Left lung (tissue), 10 donors: ENCODE results near the gene PRKG1. TPM values are rescaled to one million over a fixed set of nuclear protein-coding genes. Genes with fewer than 3 reads are reported as not detected.

Source experiments
- ATAC-seq: fragments of 200-7000 bp; cut with Tn5 transposase; one replicate; pipeline ENCODE4 v1.9.1; 2020; ENCODE audit warnings: moderate library complexity
- DNase-seq, 4 donors: peaks; one replicate each; pipeline ENCODE4 v3.0.0-alpha.2; 2013 to 2020
- H3K27ac ChIP-seq, 2 donors: fragments of 200-600 bp; sonication (generic) in 1 of 2; one replicate each; pipeline versions ENCODE4 v1.5.0 to v1.8.0; 2020 to 2021
- H3K27me3 ChIP-seq, 2 donors: fragments of 200-600 bp; sonication (generic) in 1 of 2; one replicate each; pipeline versions ENCODE4 v1.5.0 to v1.8.0; 2020 to 2021
- H3K36me3 ChIP-seq, 2 donors: fragments of 200-600 bp; sonication (generic) in 1 of 2; one replicate each; pipeline versions ENCODE4 v1.5.0 to v1.8.0; 2020 to 2021
- H3K4me1 ChIP-seq, 2 donors: fragments of 200-600 bp; one replicate each; pipeline ENCODE4 v1.8.0; 2021
- H3K4me3 ChIP-seq, 2 donors: fragments of 200-600 bp; sonication (generic) in 1 of 2; one replicate each; pipeline versions ENCODE4 v1.5.0 to v1.8.0; 2020 to 2021; ENCODE audit warnings: mild to moderate bottlenecking in 1 of 2
- H3K9me3 ChIP-seq, 2 donors: fragments of 200-600 bp; sonication (generic) in 1 of 2; one replicate each; pipeline versions ENCODE4 v1.5.0 to v1.8.0; 2020 to 2021
- CTCF ChIP-seq, 2 donors: fragments of 200-600 bp; sonication (generic) in 1 of 2; IDR thresholded peaks; one replicate each; pipeline versions ENCODE4 v1.5.0 to v1.8.0; 2021; ENCODE audit warnings: antibody characterized with exemption in 2 of 2
- intact Hi-C, 2 donors: fragments of 100-400 bp; cut with DNase I; formaldehyde crosslinking; loops; one replicate each; pipeline versions ENCODE4 v1.11.2 to v1.14.2; 2022
- polyA plus RNA-seq, 6 donors: library from polyadenylated mRNA; unstranded; fragments of 120-200 nt; gene quantifications; one replicate each; pipeline ENCODE4 v1.2.1, GENCODE V29; 2013; ENCODE audit not compliant: insufficient read length in 6 of 6
- total RNA-seq, 2 donors: library from RNA; stranded (reverse); fragmentation: NEBNext Ultra II Directional; extraction: Animal tissue kit (Norgen Biotek cat#: 25700); gene quantifications; one replicate each; pipeline ENCODE4 v1.2.1, GENCODE V29; 2021
- donor health status: DM: no; HTN: yes; CAD: no.
- donor health status: DM: no; HTN: no; CAD: no.

The PRKG1 gene
- total and polyA plus RNA-seq, 8 donors = 15.6 to 29.0 (median 17.8) TPM

GRCh38 chr10:51097546-51097945 lies 23.3 kb downstream of the PRKG1 start:
- Histone ChIP-seq H3K9me3 (no peaks in the 10 kb centered on the region), H3K36me3 (no peaks in the 10 kb centered on the region), H3K27ac (no peak overlapping the region), H3K27me3 (no peaks in the 10 kb centered on the region), H3K4me1 (no peaks in the 10 kb centered on the region), H3K4me3 (no peak overlapping the region)
- no peak for ATAC-seq
- intact Hi-C loops = no loop called here
- DNase-seq = no peak
- no peak for TF ChIP-seq CTCF (IDR thresholded peaks at IDR 0.05)

- no peak overlapping the region for H3K4me3 ChIP-seq
- H3K36me3 ChIP-seq = no peaks in the 10 kb centered on the region
- no peak for TF ChIP-seq CTCF (IDR thresholded peaks at IDR 0.05)
- no peak for ATAC-seq
- no peaks in the 10 kb centered on the region for H3K9me3 ChIP-seq
- intact Hi-C loops = no loop called here
- H3K27ac ChIP-seq = no peak overlapping the region
- no peaks in the 10 kb centered on the region for H3K4me1 ChIP-seq
- DNase-seq = no peak
- no peaks in the 10 kb centered on the region for H3K27me3 ChIP-seq
Observed at GRCh38 chr10:51100221-51100620, 25.9 kb downstream of the PRKG1 start.

- H3K27ac ChIP-seq = no peak overlapping the region
- ATAC-seq (no peak), DNase-seq (no peak)
- H3K36me3 ChIP-seq = no peaks in the 10 kb centered on the region
- no peaks in the 10 kb centered on the region for H3K27me3 ChIP-seq
- H3K4me1 ChIP-seq = no peaks in the 10 kb centered on the region
- no peak overlapping the region for H3K4me3 ChIP-seq
- TF ChIP-seq CTCF (IDR thresholded peaks at IDR 0.05) = no peak
- intact Hi-C loops = no loop called here
- no peaks in the 10 kb centered on the region for H3K9me3 ChIP-seq
Observed at GRCh38 chr10:51103554-51104217, 29.4 kb downstream of the PRKG1 start.

GRCh38 chr10:51106311-51106945 lies 32.1 kb downstream of the PRKG1 start:
- TF ChIP-seq CTCF (IDR thresholded peaks at IDR 0.05) = no peak
- Histone ChIP-seq H3K36me3 (no peaks in the 10 kb centered on the region), H3K27me3 (no peaks in the 10 kb centered on the region), H3K9me3 (no peaks in the 10 kb centered on the region), H3K4me1 (no peaks in the 10 kb centered on the region), H3K27ac (no peak overlapping the region), H3K4me3 (no peak overlapping the region)
- intact Hi-C loops = no loop called here
- DNase-seq (no peak), ATAC-seq (no peak)

- H3K9me3 ChIP-seq = no peaks in the 10 kb centered on the region
- no peak for ATAC-seq
- H3K4me3 ChIP-seq = no peak overlapping the region
- H3K27me3 ChIP-seq = no peaks in the 10 kb centered on the region
- intact Hi-C loops = no loop called here
- DNase-seq = no peak
- no peaks in the 10 kb centered on the region for H3K36me3 ChIP-seq
- no peak overlapping the region for H3K27ac ChIP-seq
- TF ChIP-seq CTCF (IDR thresholded peaks at IDR 0.05) = no peak
- H3K4me1 ChIP-seq = no peaks in the 10 kb centered on the region
Observed at GRCh38 chr10:51108406-51108805, 34.1 kb downstream of the PRKG1 start.
